OCI-LY7 (cell line): ENCODE data around the gene SCN8A.

Source experiments
- EZH2phosphoT487 ChIP-seq: fragments of 200-600 bp; sonication (generic); IDR thresholded peaks from 2 replicates; pipeline ENCODE4 v1.6.1; 2018; ENCODE audit warnings: low read depth, borderline replicate concordance, mild to moderate bottlenecking, mixed run types, antibody characterized with exemption, low read length, moderate library complexity, mixed read lengths
- TF ChIP-seq, protein P1 (sequence below): fragments of 200-600 bp; sonication (generic); conservative IDR thresholded peaks from 2 replicates; pipeline ENCODE4 v1.5.1; 2014; ENCODE audit warnings: mild to moderate bottlenecking, antibody characterized with exemption, low read length, moderate library complexity, mixed read lengths

DNA sequence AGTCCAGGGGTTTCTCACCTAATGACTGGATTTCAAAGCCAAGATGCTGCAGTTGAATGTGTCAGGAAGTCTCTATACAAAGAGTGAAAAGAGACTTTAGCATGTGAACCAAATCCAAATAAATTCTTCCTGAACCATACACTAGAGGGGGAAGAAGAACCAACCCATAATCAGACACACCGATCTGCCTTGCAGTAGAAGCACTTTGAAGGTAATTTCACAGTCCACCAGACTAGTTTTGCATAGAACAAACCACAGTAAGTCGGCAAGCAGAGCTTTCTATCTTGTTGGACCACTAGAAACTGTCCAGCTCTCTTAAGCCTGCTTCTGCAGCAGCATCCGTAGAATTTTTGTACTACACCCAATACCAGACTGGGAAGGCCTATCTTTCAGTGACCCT lies 218.2 kb downstream of the SCN8A start:
- TF ChIP-seq, protein P1, sequence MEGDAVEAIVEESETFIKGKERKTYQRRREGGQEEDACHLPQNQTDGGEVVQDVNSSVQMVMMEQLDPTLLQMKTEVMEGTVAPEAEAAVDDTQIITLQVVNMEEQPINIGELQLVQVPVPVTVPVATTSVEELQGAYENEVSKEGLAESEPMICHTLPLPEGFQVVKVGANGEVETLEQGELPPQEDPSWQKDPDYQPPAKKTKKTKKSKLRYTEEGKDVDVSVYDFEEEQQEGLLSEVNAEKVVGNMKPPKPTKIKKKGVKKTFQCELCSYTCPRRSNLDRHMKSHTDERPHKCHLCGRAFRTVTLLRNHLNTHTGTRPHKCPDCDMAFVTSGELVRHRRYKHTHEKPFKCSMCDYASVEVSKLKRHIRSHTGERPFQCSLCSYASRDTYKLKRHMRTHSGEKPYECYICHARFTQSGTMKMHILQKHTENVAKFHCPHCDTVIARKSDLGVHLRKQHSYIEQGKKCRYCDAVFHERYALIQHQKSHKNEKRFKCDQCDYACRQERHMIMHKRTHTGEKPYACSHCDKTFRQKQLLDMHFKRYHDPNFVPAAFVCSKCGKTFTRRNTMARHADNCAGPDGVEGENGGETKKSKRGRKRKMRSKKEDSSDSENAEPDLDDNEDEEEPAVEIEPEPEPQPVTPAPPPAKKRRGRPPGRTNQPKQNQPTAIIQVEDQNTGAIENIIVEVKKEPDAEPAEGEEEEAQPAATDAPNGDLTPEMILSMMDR, result no peak
- no peak for TF ChIP-seq EZH2phosphoT487
